Measurements from ENCODE around the gene TM4SF20. TPM values are rescaled to one million over a fixed set of nuclear protein-coding genes. Genes with fewer than 3 reads are reported as not detected.
"Not testable (repeated sequence)": the region's sequence is repeated elsewhere in the genome, so short reads cannot be mapped to it uniquely, and the experiment has no call there.

TM4SF20 gene
- polyA plus RNA-seq, 1 experiment: 1.1 TPM

- no peak for TF ChIP-seq CTCF (IDR thresholded peaks at IDR 0.05; ENCODE audit: low read depth, low read length)
- Histone ChIP-seq H3K9me3 (ENCODE audit: control insufficient read depth, insufficient read depth, low read length) (no peaks in the 10 kb centered on the region), H3K4me3 (ENCODE audit: low read depth, low read length) (no peak overlapping the region), H3K27me3 (ENCODE audit: control insufficient read depth, insufficient read depth, low read length) (no peaks in the 10 kb centered on the region), H3K27ac (ENCODE audit: low read depth, low read length) (no peak overlapping the region)
- no peak for DNase-seq (ENCODE audit: low read depth, low spot score)
- CTCF ChIA-PET: interaction anchor here (0.7 kb wide), 1 partner anchor 24 kb away, joined by 11 read pairs; no protein-coding TSS in a partner anchor
- POLR2A ChIA-PET: no interaction called here
Observed at GRCh38 chr2:227368574-227368973, 10.5 kb downstream of the TM4SF20 start.

GRCh38 chr2:227367427-227367795 lies 11.7 kb downstream of the TM4SF20 start:
- ChIA-PET CTCF (interaction anchor here (0.7 to 1.3 kb wide), 2 partner anchors 105 to 398 kb away, joined by 3 to 4 read pairs; no protein-coding TSS in a partner anchor), POLR2A (interaction anchor here (1.0 kb wide), 3 partner anchors 11 to 25 kb away, joined by 3 to 7 read pairs (median 5); no protein-coding TSS in a partner anchor)
- no peak for DNase-seq (ENCODE audit: low read depth, low spot score)
- Histone ChIP-seq H3K4me3 (ENCODE audit: low read depth, low read length) (no peak overlapping the region), H3K9me3 (ENCODE audit: control insufficient read depth, insufficient read depth, low read length) (no peaks in the 10 kb centered on the region), H3K27me3 (ENCODE audit: control insufficient read depth, insufficient read depth, low read length) (no peaks in the 10 kb centered on the region), H3K27ac (ENCODE audit: low read depth, low read length) (peak overlapping the region; percentile 77)
- no peak for TF ChIP-seq CTCF (IDR thresholded peaks at IDR 0.05; ENCODE audit: low read depth, low read length)

GRCh38 chr2:227366769-227367426 lies 12.2 kb downstream of the TM4SF20 start:
- peak overlapping the region; percentile 77 for H3K27ac ChIP-seq (ENCODE audit: low read depth, low read length)
- POLR2A ChIA-PET: interaction anchor here (0.7 to 1.0 kb wide), 4 partner anchors 12 to 25 kb away, joined by 3 to 7 read pairs (median 5); no protein-coding TSS in a partner anchor

GRCh38 chr2:227365833-227366232 lies 13.3 kb downstream of the TM4SF20 start:
- no peaks in the 10 kb centered on the region for H3K9me3 ChIP-seq (ENCODE audit: control insufficient read depth, insufficient read depth, low read length)
- no peak overlapping the region for H3K27ac ChIP-seq (ENCODE audit: low read depth, low read length)
- DNase-seq (ENCODE audit: low read depth, low spot score): no peak
- ChIA-PET CTCF (no interaction called here), POLR2A (interaction anchor here (0.6 to 0.7 kb wide), 2 partner anchors 22 to 41 kb away, joined by 4 to 5 read pairs; no protein-coding TSS in a partner anchor)
- no peak overlapping the region for H3K4me3 ChIP-seq (ENCODE audit: low read depth, low read length)
- no peaks in the 10 kb centered on the region for H3K27me3 ChIP-seq (ENCODE audit: control insufficient read depth, insufficient read depth, low read length)
- TF ChIP-seq CTCF (IDR thresholded peaks at IDR 0.05; ENCODE audit: low read depth, low read length): no peak

More at GRCh38 chr2:227366769-227367426, 12.2 kb downstream of the TM4SF20 start:
- CTCF ChIA-PET: interaction anchor here (1.3 kb wide), 1 partner anchor 399 kb away, joined by 4 read pairs; no protein-coding TSS in a partner anchor
- H3K4me3 ChIP-seq (ENCODE audit: low read depth, low read length): no peak overlapping the region
- TF ChIP-seq CTCF (IDR thresholded peaks at IDR 0.05; ENCODE audit: low read depth, low read length): no peak
- no peaks in the 10 kb centered on the region for H3K27me3 ChIP-seq (ENCODE audit: control insufficient read depth, insufficient read depth, low read length)
- H3K9me3 ChIP-seq (ENCODE audit: control insufficient read depth, insufficient read depth, low read length): no peaks in the 10 kb centered on the region
- DNase-seq (ENCODE audit: low read depth, low spot score): peak; percentile 55

GRCh38 chr2:227364585-227365263 lies 14.4 kb downstream of the TM4SF20 start:
- POLR2A ChIA-PET; H3K27me3 ChIP-seq (ENCODE audit: control insufficient read depth, insufficient read depth, low read length); H3K4me3 ChIP-seq (ENCODE audit: low read depth, low read length); H3K9me3 ChIP-seq (ENCODE audit: control insufficient read depth, insufficient read depth, low read length); H3K27ac ChIP-seq (ENCODE audit: low read depth, low read length); DNase-seq (ENCODE audit: low read depth, low spot score): not testable (repeated sequence)
- CTCF ChIA-PET: interaction anchor here (0.6 to 0.7 kb wide), 2 partner anchors 13 to 233 kb away, joined by 3 read pairs; no protein-coding TSS in a partner anchor
